Left lung (tissue), 10 donors: ENCODE measurements around the gene CNTFR. TPM values are rescaled to one million over a fixed set of nuclear protein-coding genes. Genes with fewer than 3 reads are reported as not detected.

Source experiments
- ATAC-seq: fragments of 200-7000 bp; cut with Tn5 transposase; one replicate; pipeline ENCODE4 v1.9.1; 2020; ENCODE audit warnings: moderate library complexity
- DNase-seq, 4 donors: peaks; one replicate each; pipeline ENCODE4 v3.0.0-alpha.2; 2013 to 2020
- H3K27ac ChIP-seq, 2 donors: fragments of 200-600 bp; sonication (generic) in 1 of 2; one replicate each; pipeline versions ENCODE4 v1.5.0 to v1.8.0; 2020 to 2021
- H3K27me3 ChIP-seq, 2 donors: fragments of 200-600 bp; sonication (generic) in 1 of 2; one replicate each; pipeline versions ENCODE4 v1.5.0 to v1.8.0; 2020 to 2021
- H3K36me3 ChIP-seq, 2 donors: fragments of 200-600 bp; sonication (generic) in 1 of 2; one replicate each; pipeline versions ENCODE4 v1.5.0 to v1.8.0; 2020 to 2021
- H3K4me1 ChIP-seq, 2 donors: fragments of 200-600 bp; one replicate each; pipeline ENCODE4 v1.8.0; 2021
- H3K4me3 ChIP-seq, 2 donors: fragments of 200-600 bp; sonication (generic) in 1 of 2; one replicate each; pipeline versions ENCODE4 v1.5.0 to v1.8.0; 2020 to 2021; ENCODE audit warnings: mild to moderate bottlenecking in 1 of 2
- H3K9me3 ChIP-seq, 2 donors: fragments of 200-600 bp; sonication (generic) in 1 of 2; one replicate each; pipeline versions ENCODE4 v1.5.0 to v1.8.0; 2020 to 2021
- CTCF ChIP-seq, 2 donors: fragments of 200-600 bp; sonication (generic) in 1 of 2; IDR thresholded peaks; one replicate each; pipeline versions ENCODE4 v1.5.0 to v1.8.0; 2021; ENCODE audit warnings: antibody characterized with exemption in 2 of 2
- intact Hi-C, 2 donors: fragments of 100-400 bp; cut with DNase I; formaldehyde crosslinking; loops; one replicate each; pipeline versions ENCODE4 v1.11.2 to v1.14.2; 2022
- polyA plus RNA-seq, 6 donors: library from polyadenylated mRNA; unstranded; fragments of 120-200 nt; gene quantifications; one replicate each; pipeline ENCODE4 v1.2.1, GENCODE V29; 2013; ENCODE audit not compliant: insufficient read length in 6 of 6
- total RNA-seq, 2 donors: library from RNA; stranded (reverse); fragmentation: NEBNext Ultra II Directional; extraction: Animal tissue kit (Norgen Biotek cat#: 25700); gene quantifications; one replicate each; pipeline ENCODE4 v1.2.1, GENCODE V29; 2021
- donor health status: DM: no; HTN: yes; CAD: no.
- donor health status: DM: no; HTN: no; CAD: no.

The CNTFR gene
- total and polyA plus RNA-seq, 8 donors: 0.90 to 35.6 (median 26.9) TPM

GRCh38 chr9:34554211-34555001 is 35.1 kb downstream of the CNTFR start:
- Histone ChIP-seq H3K4me3 (no peak overlapping the region), H3K9me3 (no peaks in the 10 kb centered on the region), H3K27ac (no peak overlapping the region), H3K36me3 (no peaks in the 10 kb centered on the region), H3K4me1 (peaks cover 0 to under 1% of the 10 kb centered on the region in 2 donors), H3K27me3 (peaks cover 0 to 46% of the 10 kb centered on the region in 2 donors)
- DNase-seq: peak in 2 of 4 donors; percentile 11 to 24
- TF ChIP-seq CTCF (IDR thresholded peaks at IDR 0.05): no peak
- ATAC-seq: no peak
- intact Hi-C loops: no loop called here

GRCh38 chr9:34553511-34554021 is 36.0 kb downstream of the CNTFR start:
- Histone ChIP-seq H3K27me3 (peaks cover 0 to 39% of the 10 kb centered on the region in 2 donors), H3K4me1 (no peaks in the 10 kb centered on the region), H3K36me3 (no peaks in the 10 kb centered on the region), H3K4me3 (no peak overlapping the region), H3K9me3 (no peaks in the 10 kb centered on the region), H3K27ac (no peak overlapping the region)
- no peak for TF ChIP-seq CTCF (IDR thresholded peaks at IDR 0.05)
- no peak for ATAC-seq
- DNase-seq: peak in 2 of 4 donors; percentile 31 to 73
- intact Hi-C loops: no loop called here

GRCh38 chr9:34552986-34553385 is 36.5 kb downstream of the CNTFR start:
- ATAC-seq (no peak), DNase-seq (peak in 2 of 4 donors; percentile 7 to 38)
- no peaks in the 10 kb centered on the region for H3K9me3 ChIP-seq
- no peak overlapping the region for H3K4me3 ChIP-seq
- H3K4me1 ChIP-seq: no peaks in the 10 kb centered on the region
- peaks cover 0 to 39% of the 10 kb centered on the region in 2 donors for H3K27me3 ChIP-seq
- intact Hi-C loops: no loop called here
- H3K27ac ChIP-seq: no peak overlapping the region
- no peak for TF ChIP-seq CTCF (IDR thresholded peaks at IDR 0.05)
- H3K36me3 ChIP-seq: no peaks in the 10 kb centered on the region

GRCh38 chr9:34552606-34552981 is 36.9 kb downstream of the CNTFR start:
- no peaks in the 10 kb centered on the region for H3K36me3 ChIP-seq
- H3K4me1 ChIP-seq: no peaks in the 10 kb centered on the region
- intact Hi-C loops: no loop called here
- H3K27ac ChIP-seq: no peak overlapping the region
- H3K9me3 ChIP-seq: no peaks in the 10 kb centered on the region
- no peak for TF ChIP-seq CTCF (IDR thresholded peaks at IDR 0.05)
- H3K27me3 ChIP-seq: peaks cover 0 to 39% of the 10 kb centered on the region in 2 donors
- ATAC-seq: no peak
- no peak overlapping the region for H3K4me3 ChIP-seq
- DNase-seq: peak in 2 of 4 donors; percentile 26 to 62

- H3K9me3 ChIP-seq: no peaks in the 10 kb centered on the region
- ATAC-seq: no peak
- intact Hi-C loops: no loop called here
- peak in 2 of 4 donors; percentile 15 to 62 for DNase-seq
- no peak for TF ChIP-seq CTCF (IDR thresholded peaks at IDR 0.05)
- no peak overlapping the region for H3K4me3 ChIP-seq
- no peak overlapping the region for H3K27ac ChIP-seq
- no peaks in the 10 kb centered on the region for H3K36me3 ChIP-seq
- peaks cover 0 to 39% of the 10 kb centered on the region in 2 donors for H3K27me3 ChIP-seq
- no peaks in the 10 kb centered on the region for H3K4me1 ChIP-seq
Observed at GRCh38 chr9:34551751-34552605, 37.5 kb downstream of the CNTFR start.
